Suppressor macrophage (primary cell): ENCODE data around the gene DAAM2.

Experiments
- DNase-seq, 4 experiments: peaks; one replicate each; pipeline ENCODE4 v3.0.0-alpha.2; 2020 to 2022

The DAAM2 gene

GRCh38 chr6:39849228-39849627 lies 57.1 kb downstream of the DAAM2 start:
- no peak for DNase-seq

GRCh38 chr6:39849764-39850163 lies 57.6 kb downstream of the DAAM2 start:
- DNase-seq, result no peak

GRCh38 chr6:39850736-39851297 lies 58.6 kb downstream of the DAAM2 start:
- DNase-seq, result no peak

GRCh38 chr6:39851331-39851730 lies 59.2 kb downstream of the DAAM2 start:
- DNase-seq, result no peak

DNA sequence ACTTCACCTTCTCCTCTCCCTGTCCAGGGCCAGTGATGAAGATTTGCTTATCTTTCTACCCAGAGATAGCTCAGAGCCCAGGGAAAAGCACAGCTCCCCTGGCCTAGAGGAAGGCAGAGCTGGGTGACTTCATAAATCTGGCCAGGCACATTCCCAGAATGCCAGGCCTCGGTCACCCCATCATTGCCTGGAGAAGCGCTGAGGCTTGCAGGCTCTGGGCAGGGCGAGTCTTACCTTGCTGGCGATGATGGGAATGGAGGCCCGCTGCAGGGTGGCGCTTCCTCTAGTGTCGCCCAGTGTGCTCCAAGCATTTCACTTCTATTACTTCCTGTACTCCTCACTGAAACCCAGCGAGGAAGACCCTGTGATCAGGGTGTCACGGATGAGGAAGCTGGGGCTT lies 60.1 kb downstream of the DAAM2 start:
- DNase-seq, result no peak

- DNase-seq, result no peak
Measured at GRCh38 chr6:39853604-39854003, 61.4 kb downstream of the DAAM2 start.

GRCh38 chr6:39855356-39855995 lies 63.3 kb downstream of the DAAM2 start:
- DNase-seq, result no peak

- DNase-seq, result no peak
Measured at GRCh38 chr6:39859025-39859424, 66.8 kb downstream of the DAAM2 start.

DNA sequence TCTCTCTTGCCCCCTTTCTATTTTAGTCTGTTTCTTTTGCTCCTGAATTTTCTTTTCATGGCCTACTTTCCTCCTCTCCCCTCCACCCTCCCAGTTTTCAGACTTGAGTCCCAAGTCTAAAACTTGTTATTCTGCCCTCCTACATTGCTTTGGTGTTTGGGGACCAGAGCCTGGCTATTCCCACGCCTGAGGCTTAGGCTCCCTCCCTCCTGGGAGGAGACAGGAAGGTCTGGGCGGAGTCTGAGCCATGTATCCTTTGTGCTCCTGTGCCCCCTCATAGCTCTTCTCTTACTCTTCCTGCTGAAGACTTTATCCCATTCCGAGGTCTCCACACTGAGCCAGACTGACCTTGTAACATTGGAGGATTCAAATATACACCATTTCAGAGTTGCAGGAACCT lies 69.5 kb downstream of the DAAM2 start:
- DNase-seq, result no peak

DNA sequence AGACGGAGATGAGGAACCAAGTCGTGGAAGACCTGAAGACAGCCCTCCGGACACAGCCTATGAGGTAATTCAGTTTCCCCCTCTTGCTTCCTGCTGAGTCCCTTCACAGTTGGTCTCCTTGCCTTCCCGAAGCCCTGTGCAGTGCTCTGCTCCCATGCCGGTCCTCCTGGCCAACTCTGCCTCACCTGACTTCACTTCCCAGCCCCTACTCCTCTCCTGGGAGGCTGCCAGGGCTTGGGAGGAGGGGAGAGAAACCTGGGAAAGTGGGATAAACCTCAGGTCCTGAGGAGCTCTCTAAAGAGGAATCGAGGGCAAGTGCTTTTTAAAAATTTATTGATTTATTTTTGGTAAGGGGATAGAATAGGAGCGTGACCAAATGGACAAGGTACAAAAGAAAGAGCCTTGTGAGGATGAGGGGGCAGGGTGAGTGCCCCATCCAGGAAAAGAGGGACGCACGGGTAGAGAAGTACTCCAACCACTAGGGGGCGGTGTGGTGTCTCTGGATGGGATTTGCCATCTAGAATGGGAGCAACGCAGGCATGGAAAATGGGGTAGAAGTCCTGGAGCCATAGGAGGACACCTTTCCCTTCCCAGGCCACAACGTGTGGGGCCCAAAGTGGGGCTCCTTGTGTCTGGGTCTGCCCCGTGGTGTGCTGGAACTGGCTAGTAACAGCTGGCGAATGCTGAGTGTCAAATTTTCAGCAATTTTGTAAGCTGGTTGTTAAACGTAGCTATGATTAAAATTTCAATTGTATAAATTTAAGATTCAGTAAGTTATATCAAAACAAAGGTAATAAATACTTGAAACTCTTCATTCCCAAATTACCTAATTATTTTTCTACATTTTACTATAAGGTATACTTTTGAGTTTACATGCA lies 73.1 kb downstream of the DAAM2 start:
- DNase-seq, result peak; percentile 65 to 83 (median 78)

- no peak for DNase-seq
Measured at GRCh38 chr6:39867592-39867991, 75.4 kb downstream of the DAAM2 start.

DNA sequence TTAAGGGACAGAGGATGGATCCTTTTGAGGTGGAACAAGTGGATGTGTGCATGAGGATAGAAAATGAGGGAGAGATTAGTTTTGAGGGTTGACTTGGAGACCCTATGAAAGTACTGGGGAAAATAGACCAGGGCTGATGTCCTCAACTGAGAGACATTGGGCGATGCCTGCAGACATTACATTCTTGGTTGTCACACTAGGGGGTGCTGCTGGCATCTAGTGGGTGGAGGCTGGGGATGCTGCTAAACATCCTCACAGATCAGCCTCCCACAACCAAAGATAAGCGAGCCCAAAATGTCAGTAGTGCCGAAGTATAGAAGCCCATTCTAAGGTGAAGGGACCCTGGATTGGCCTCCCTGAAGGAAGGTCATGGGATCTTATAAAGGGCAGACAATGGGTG lies 78.8 kb downstream of the DAAM2 start:
- no peak for DNase-seq

DNA sequence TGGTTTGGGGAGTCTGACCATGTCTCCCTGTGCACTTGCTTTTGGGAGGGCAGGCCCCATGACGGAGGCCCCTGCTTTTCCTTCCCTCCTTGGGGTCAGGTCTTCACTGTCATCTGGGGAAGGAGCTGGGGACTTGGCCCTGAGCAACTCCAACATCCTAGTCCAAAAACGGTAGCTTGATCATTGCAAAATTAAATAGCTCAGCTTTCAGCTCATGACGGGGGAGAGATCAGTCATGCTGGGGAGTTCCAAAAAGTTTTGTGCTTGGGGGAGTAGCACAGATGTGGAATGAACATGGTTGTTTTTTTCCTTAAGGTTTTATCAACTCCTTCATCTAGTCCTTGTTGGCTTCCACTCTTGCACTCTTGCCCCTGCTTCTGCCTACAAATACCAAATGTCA lies 81.3 kb downstream of the DAAM2 start:
- DNase-seq, result no peak

DNA sequence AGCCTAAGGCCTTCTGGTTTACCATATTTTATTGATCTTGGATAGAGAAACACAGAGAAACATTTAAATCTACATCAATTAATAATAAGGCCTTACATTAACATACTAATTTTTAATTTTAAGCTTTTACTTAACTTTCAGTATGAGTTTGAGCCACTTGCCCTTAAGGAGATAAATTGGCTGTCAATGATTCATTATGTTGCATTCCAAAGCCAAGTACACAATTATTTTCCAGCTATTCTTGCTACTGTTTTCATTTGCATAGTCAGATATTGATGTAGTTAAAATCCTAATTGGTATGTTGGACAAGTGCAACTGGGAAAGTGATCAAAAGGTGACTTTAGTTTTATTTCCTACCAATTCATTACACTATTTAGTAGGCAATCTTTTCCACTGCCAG lies 83.9 kb downstream of the DAAM2 start:
- no peak for DNase-seq

GRCh38 chr6:39876826-39877225 lies 84.7 kb downstream of the DAAM2 start:
- no peak for DNase-seq

- DNase-seq, result no peak
Measured at GRCh38 chr6:39879535-39879934, 87.4 kb downstream of the DAAM2 start.

DNA sequence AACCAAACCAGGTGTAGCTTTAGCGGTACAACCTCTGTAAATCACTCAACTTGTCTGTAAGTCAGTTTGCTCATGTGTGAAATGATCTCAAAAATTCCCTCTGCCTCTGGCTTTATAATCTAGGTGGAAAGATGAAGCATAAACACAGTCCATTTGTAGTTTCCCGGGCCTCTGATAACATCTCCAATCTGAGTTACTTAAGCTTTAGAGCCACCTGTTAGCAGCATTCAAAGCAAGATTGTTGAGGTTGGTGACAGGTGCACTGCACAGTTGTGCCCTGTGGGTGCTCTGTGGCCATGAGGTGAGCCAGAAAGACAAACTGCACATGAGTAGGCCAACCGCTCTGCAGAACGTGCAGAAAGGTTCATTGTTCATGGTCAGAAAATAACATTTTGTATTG lies 88.4 kb downstream of the DAAM2 start:
- no peak for DNase-seq

DNA sequence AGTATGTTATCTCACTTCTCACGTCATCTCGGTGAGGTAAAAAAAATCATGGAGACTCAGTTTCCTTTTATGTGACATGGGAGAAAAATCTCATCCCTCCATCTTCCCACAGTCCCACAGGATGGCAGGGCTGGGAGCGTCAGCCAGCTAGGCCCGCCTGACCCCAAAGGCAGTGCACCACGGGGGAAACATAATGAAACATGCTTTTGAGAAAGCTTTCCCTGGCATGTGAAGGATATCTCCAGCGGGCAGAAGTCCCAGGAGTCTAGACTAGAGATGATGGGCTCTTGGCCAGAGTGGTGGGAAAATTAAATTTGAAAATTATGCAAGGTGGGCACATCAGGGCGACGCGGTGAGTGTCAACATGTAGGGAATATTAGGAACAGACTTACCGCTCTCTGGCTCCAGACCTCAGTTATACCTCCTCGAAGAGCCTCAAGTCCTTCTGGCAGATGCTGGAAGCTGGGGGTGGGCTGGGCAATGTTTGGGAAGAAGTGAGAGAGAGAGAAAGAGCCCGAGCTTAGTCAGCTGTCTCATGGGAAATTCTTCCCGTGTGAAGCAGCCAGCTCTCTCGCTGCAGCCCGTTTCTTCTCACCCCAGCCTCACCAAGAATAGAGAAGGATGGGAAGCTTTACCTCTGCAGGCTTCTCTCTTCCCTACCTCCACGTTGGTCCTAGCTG lies 89.8 kb downstream of the DAAM2 start:
- DNase-seq, result no peak

DNA sequence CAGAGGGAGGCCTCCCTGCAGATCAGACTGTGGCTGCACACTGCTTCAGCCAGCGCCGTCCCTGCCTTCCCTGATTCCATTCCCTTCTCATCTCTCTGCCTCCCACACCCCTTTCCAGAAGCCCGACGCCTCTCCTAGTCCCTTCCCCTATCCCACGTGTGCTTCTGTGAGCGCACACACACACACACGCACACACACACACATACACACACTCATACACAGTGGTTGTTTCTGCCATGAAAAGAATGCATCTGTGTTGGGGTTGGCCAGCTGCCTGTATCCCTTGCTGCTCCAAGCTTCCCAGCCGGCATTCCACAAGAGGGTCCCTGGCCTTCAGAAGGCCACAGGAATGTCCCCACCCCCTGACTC lies 90.3 kb downstream of the DAAM2 start:
- DNase-seq, result no peak

GRCh38 chr6:39884696-39885095 lies 92.5 kb downstream of the DAAM2 start:
- no peak for DNase-seq

- no peak for DNase-seq
Measured at GRCh38 chr6:39885691-39886090, 93.5 kb downstream of the DAAM2 start.

DNA sequence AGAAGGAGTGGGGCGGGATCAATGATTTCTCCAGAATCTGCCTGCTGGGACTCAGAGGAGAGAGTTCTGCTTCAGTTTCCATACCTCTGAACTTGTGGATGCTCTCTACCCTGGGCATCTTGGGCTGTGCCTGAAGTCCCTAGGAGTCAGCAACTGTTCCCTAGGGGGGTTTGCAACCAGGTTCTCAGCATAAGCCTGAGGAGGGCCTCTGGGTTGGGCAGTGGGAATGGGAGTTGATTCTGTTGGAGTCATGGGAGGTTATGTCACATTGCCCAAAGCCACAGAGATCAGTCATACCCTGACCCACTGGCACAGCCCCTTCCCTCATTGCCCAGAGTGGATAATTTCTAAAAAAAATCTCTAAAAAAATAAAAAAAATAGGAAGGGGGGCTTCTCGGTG lies 94.7 kb downstream of the DAAM2 start:
- DNase-seq, result no peak

DNA sequence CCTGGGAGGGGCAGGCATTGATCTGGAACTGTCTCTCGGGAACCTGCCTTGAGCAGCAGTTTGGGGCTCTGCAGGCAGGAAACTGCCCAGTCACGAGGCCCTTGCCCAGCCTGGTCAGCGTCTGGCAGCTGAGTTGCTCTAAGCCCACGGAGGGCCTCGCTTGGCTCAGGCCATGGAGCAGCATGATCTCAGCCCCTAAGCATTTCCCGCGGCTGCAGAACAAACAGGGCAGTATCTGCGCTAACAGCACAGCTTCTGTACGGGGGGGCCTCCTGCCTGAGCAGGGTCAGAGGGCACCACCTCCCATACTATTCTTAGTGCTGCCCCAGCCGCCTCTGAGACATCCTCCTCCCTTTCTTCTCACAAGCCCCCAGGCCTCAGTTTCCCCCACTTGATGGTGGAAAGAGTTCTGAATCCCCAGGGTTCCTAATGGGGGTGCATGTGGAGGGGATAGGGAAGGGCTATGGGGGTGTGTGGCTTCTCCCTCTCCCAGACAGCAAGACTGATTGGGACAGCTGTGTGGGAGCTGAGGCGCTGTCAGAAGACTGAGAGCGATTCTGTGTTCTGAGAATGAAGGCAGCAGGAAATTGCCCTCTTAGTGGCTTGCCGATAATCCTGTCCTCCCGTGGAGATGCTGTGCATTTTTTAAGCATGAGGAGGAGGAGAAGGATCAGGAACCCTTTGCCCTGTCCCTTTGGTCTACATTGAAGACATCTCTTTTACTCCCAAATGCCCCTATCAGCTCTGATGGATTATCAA lies 95.7 kb downstream of the DAAM2 start:
- DNase-seq, result no peak
